ENCODE data around the gene PADI4. TPM values are rescaled to one million over a fixed set of nuclear protein-coding genes. Genes with fewer than 3 reads are reported as not detected.

The PADI4 gene
- total RNA-seq, 1 experiment from 2014 or later: not detected

DNA sequence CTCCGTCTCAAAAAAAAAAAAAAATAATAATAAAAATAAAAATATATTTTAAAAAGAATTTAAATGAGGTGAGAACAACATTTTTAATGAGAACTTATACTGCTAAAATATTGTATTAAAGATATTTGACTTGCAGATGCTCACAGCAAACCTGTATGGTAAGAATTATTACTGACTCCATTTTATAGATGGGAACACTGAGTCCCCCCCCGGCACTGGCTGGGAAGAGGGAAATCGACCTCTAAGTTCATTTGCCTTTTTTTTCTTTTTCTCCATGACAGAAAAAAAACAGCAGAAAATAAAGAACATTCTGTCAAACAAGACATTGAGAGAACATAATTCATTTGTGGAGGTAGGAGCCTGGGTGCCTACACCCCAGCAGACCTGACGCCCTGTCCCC lies 50.6 kb downstream of the PADI4 start:
- no peak overlapping the region for H3K4me3 ChIP-seq (ENCODE audit: low read depth in 2 of 2, low read length in 2 of 2)
- ChIA-PET CTCF (interaction anchor here (0.5 kb wide), 1 partner anchor 383 kb away, joined by 3 read pairs; no protein-coding TSS in a partner anchor), POLR2A (no interaction called here)
- TF ChIP-seq TCF7L2 (IDR thresholded peaks at IDR 0.05; ENCODE audit: low read depth, low read length) (no peak), POLR2AphosphoS5 (IDR thresholded peaks at IDR 0.05; ENCODE audit: low read depth, low read length) (no peak), SIN3A (IDR thresholded peaks at IDR 0.05; ENCODE audit: borderline replicate concordance, insufficient read depth, low read depth, low read length) (no peak)
- TF ChIP-seq, protein P1, sequence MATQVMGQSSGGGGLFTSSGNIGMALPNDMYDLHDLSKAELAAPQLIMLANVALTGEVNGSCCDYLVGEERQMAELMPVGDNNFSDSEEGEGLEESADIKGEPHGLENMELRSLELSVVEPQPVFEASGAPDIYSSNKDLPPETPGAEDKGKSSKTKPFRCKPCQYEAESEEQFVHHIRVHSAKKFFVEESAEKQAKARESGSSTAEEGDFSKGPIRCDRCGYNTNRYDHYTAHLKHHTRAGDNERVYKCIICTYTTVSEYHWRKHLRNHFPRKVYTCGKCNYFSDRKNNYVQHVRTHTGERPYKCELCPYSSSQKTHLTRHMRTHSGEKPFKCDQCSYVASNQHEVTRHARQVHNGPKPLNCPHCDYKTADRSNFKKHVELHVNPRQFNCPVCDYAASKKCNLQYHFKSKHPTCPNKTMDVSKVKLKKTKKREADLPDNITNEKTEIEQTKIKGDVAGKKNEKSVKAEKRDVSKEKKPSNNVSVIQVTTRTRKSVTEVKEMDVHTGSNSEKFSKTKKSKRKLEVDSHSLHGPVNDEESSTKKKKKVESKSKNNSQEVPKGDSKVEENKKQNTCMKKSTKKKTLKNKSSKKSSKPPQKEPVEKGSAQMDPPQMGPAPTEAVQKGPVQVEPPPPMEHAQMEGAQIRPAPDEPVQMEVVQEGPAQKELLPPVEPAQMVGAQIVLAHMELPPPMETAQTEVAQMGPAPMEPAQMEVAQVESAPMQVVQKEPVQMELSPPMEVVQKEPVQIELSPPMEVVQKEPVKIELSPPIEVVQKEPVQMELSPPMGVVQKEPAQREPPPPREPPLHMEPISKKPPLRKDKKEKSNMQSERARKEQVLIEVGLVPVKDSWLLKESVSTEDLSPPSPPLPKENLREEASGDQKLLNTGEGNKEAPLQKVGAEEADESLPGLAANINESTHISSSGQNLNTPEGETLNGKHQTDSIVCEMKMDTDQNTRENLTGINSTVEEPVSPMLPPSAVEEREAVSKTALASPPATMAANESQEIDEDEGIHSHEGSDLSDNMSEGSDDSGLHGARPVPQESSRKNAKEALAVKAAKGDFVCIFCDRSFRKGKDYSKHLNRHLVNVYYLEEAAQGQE (IDR thresholded peaks at IDR 0.05; ENCODE audit: insufficient read depth in 1 of 2, low read depth in 2 of 2, low read length in 1 of 2): no peak
- TF ChIP-seq, protein P2, sequence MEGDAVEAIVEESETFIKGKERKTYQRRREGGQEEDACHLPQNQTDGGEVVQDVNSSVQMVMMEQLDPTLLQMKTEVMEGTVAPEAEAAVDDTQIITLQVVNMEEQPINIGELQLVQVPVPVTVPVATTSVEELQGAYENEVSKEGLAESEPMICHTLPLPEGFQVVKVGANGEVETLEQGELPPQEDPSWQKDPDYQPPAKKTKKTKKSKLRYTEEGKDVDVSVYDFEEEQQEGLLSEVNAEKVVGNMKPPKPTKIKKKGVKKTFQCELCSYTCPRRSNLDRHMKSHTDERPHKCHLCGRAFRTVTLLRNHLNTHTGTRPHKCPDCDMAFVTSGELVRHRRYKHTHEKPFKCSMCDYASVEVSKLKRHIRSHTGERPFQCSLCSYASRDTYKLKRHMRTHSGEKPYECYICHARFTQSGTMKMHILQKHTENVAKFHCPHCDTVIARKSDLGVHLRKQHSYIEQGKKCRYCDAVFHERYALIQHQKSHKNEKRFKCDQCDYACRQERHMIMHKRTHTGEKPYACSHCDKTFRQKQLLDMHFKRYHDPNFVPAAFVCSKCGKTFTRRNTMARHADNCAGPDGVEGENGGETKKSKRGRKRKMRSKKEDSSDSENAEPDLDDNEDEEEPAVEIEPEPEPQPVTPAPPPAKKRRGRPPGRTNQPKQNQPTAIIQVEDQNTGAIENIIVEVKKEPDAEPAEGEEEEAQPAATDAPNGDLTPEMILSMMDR (IDR thresholded peaks at IDR 0.05): no peak
- H3K36me3 ChIP-seq (ENCODE audit: control insufficient read depth, insufficient read depth, low read length): no peaks in the 10 kb centered on the region
- DNase-seq (ENCODE audit: low read depth, low spot score) (no peak), ATAC-seq (no peak)
- in situ Hi-C loops (cut with HindIII; ENCODE audit: low pct_unique_long_range_greater_than_20kb, low sequenced_read_pairs): no loop called here
- intact Hi-C loops (cut with micrococcal nuclease; ENCODE audit: unreplicated experiment): no loop called here
- no peak overlapping the region for H3K27ac ChIP-seq (ENCODE audit: low read length)
- no peaks in the 10 kb centered on the region for H3K27me3 ChIP-seq (ENCODE audit: control insufficient read depth, insufficient read depth, low read length)
- H3K4me1 ChIP-seq (ENCODE audit: control insufficient read depth, insufficient read depth, low read length): no peaks in the 10 kb centered on the region
- H3K9me3 ChIP-seq (ENCODE audit: control insufficient read depth, insufficient read depth, low read depth, low read length): no peaks in the 10 kb centered on the region
- no TSS peak for BruUV-seq (replicated peaks)

DNA sequence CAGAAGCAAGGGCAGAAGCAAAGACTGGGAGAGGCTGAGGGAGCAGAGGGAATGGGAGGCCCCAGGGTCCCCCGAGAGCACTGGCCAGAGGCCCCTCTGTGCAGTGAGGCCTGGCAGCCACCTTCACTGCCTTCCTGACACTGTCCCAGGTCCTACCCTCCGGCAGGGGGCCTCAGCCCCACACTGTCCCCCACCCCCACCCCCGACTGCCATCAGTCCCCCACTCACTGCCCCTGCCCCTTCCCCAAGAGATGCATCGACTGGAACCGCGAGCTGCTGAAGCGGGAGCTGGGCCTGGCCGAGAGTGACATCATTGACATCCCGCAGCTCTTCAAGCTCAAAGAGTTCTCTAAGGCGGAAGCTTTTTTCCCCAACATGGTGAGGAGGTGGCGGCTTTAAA lies 51.0 kb downstream of the PADI4 start:
- H3K4me3 ChIP-seq (ENCODE audit: low read depth in 2 of 2, low read length in 2 of 2): no peak overlapping the region
- DNase-seq (ENCODE audit: low read depth, low spot score) (no peak), ATAC-seq (no peak)
- ChIA-PET CTCF (interaction anchor here (0.5 kb wide), 1 partner anchor 384 kb away, joined by 3 read pairs; no protein-coding TSS in a partner anchor), POLR2A (interaction anchor here (0.6 kb wide), 1 partner anchor 39 kb away, joined by 7 read pairs; no protein-coding TSS in a partner anchor)
- H3K4me1 ChIP-seq (ENCODE audit: control insufficient read depth, insufficient read depth, low read length): no peaks in the 10 kb centered on the region
- TF ChIP-seq POLR2AphosphoS5 (IDR thresholded peaks at IDR 0.05; ENCODE audit: low read depth, low read length) (no peak), TCF7L2 (IDR thresholded peaks at IDR 0.05; ENCODE audit: low read depth, low read length) (no peak), SIN3A (IDR thresholded peaks at IDR 0.05; ENCODE audit: borderline replicate concordance, insufficient read depth, low read depth, low read length) (no peak)
- TF ChIP-seq, protein P2 (IDR thresholded peaks at IDR 0.05): no peak
- TF ChIP-seq, protein P1 (IDR thresholded peaks at IDR 0.05; ENCODE audit: insufficient read depth in 1 of 2, low read depth in 2 of 2, low read length in 1 of 2): no peak
- BruUV-seq (replicated peaks): no TSS peak
- intact Hi-C loops (cut with micrococcal nuclease; ENCODE audit: unreplicated experiment): no loop called here
- no peaks in the 10 kb centered on the region for H3K27me3 ChIP-seq (ENCODE audit: control insufficient read depth, insufficient read depth, low read length)
- H3K9me3 ChIP-seq (ENCODE audit: control insufficient read depth, insufficient read depth, low read depth, low read length): no peaks in the 10 kb centered on the region
- in situ Hi-C loops (cut with HindIII; ENCODE audit: low pct_unique_long_range_greater_than_20kb, low sequenced_read_pairs): no loop called here
- H3K27ac ChIP-seq (ENCODE audit: low read length): no peak overlapping the region
- no peaks in the 10 kb centered on the region for H3K36me3 ChIP-seq (ENCODE audit: control insufficient read depth, insufficient read depth, low read length)

Data from Panc1 (cell line).